ENCODE results near the gene LDB3.

Gene LDB3

GRCh38 chr10:86773498-86773897, 105.2 kb downstream of the LDB3 start:
- no peak for DNase-seq

- no peak for DNase-seq
These were observed 107.0 kb downstream of the LDB3 start for GRCh38 chr10:86775056-86775869.

GRCh38 chr10:86775870-86776180, 107.5 kb downstream of the LDB3 start:
- DNase-seq: no peak

DNA sequence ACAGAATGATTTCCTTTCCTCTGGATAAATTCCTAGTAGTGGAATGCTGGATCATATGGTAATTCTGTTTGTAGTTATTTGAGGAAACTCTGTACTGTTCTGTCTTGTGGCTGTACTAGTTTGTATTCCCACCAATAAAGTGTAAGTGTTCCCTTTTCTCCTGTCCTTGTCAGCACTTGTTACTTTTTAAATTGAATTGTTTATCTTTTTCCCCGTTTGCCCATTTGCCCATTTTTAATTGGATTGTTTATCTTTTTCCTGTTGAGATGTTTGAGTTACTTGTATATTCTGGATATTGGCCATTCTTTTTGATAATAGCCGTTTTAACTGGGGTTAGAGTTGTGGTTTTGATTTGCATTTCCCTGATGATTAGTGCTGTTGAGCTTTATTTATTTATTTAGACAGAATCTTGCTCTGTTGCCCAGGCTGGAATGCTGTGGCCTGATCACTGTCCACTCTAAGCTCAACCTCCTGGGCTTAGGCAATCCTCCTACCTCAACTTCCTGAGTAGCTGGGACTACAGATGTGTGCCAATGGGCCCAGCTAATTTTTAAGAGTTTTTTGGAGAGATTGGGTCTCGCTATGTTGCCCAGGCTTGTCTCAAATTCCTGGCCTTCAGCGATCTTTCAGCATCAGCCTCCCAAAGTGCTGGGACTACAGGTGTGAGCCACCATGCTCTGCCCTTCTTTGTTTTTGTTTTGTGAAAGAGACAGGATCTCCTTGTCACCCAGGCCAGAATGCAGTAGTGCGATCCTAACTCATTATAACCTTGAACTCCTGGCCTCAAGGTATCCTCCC, 111.1 kb downstream of the LDB3 start:
- DNase-seq: no peak

DNA sequence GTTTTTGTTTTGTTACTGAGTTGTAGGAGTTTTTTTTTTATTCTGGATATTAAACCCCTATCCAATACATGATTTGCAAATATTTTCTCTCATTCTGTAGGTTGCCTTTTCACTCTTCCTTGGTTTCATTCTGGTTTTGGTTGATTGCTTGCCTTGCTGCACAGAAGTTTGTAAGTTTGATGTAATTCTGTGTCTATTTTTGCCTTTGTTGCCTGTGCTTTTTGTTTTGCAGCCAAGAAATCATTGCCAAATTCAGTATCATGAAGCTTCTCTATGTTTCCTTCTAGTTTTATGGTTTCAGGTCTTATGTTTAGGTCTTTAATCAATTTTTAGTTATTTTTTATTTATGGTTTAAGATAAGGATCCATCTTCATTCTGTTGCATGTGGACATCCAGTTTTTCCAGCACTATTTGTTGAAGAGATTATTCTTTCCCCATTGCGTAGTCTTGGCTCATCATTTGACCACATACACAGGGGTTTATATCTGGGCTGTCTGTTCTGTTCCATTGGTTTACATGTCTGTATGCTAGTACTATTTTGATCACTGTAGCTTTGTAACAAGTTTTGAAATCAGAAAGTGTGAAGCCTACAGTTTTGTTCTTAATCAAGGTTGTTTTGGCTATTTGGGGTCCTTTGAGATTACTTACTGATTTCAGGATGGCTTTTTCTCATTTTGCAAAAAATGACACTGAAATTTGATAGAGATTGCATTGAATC, 114.5 kb downstream of the LDB3 start:
- DNase-seq: no peak

DNA sequence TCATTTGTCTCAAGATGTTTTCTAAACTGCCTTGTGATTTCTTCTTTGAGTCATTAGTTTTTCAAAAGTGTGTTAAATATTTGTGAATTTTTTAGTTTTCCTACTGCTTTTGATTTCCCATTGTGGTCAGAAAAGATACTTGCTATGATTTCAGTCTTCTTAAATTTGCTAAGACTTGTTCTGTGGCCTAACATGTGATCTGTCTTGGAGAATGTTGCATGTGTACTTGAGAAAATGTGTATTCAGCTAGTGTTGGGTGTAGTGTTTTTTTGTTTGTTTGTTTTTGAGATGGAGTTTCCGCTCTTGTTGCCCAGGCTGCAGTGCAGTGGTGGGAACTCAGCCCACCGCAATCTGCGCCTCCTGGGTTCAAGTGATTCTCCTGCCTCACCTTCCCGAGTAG, 116.7 kb downstream of the LDB3 start:
- no peak for DNase-seq

Measured in CD4-positive, alpha-beta T cell treated with Interleukin-21 for 1 hour (primary cell).